HG02840 (cell line): Measurements from ENCODE around the gene MUC5B.

ENCODE experiments used
- ATAC-seq: cut with Tn5 transposase; IDR thresholded peaks from one replicate; pipeline ENCODE4 v1.9.1; 2021; ENCODE audit warnings: mild to moderate bottlenecking, moderate library complexity, moderate number of reproducible peaks; ENCODE audit not compliant: unreplicated experiment, low FRiP score

Gene MUC5B

DNA sequence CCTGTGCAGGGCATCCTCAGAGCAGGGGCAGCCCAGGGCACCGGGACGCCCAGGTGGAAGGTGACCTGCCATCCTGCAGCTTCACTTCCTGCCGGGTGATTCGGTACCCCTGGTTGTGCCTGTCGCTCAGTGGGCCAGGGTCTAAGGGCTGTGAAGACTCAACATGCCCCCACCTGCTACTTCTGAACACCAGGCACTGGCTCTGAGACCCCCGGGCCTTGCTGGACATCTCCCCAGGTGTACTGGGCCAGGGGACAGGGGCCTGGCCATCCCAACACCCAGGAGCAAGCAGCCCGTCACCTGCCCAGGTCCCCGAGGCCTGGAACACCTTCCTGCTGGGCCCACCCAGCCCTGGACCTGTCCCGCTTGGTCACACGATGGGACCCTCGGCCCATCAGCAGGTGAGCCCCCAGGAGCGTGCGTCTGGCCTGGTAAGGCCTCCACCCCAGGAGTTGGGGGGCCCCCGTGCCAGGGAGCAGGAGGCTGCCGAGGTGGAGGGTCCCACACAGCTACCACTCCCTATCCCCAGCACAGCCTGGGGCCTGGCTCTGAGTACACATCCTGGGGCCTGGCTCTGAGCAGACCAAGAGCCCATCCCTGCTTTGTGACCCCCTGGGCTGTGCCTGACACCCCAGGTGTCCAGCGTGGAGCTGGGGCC lies 3.9 kb upstream of the MUC5B start:
- ATAC-seq, result no peak

DNA sequence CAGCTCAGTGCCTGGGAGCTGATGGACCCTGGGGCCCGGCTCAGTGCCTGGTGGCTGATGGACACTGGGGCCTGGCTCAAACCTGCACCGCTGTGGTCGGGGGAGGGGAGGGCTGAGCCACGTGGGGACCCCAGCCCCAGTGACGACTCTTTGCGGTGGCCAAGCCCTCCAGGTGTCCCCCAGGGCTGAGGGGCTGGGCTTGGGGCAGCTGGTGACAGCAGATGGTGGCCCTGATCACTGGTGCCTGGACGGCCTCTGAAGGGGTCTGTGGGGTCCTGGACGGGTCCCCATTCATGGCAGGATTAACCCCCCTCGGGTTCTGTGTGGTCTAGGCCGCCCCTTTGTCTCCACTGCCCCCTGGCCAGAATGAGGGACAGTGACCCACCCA lies 3.4 kb upstream of the MUC5B start:
- ATAC-seq, result no peak

DNA sequence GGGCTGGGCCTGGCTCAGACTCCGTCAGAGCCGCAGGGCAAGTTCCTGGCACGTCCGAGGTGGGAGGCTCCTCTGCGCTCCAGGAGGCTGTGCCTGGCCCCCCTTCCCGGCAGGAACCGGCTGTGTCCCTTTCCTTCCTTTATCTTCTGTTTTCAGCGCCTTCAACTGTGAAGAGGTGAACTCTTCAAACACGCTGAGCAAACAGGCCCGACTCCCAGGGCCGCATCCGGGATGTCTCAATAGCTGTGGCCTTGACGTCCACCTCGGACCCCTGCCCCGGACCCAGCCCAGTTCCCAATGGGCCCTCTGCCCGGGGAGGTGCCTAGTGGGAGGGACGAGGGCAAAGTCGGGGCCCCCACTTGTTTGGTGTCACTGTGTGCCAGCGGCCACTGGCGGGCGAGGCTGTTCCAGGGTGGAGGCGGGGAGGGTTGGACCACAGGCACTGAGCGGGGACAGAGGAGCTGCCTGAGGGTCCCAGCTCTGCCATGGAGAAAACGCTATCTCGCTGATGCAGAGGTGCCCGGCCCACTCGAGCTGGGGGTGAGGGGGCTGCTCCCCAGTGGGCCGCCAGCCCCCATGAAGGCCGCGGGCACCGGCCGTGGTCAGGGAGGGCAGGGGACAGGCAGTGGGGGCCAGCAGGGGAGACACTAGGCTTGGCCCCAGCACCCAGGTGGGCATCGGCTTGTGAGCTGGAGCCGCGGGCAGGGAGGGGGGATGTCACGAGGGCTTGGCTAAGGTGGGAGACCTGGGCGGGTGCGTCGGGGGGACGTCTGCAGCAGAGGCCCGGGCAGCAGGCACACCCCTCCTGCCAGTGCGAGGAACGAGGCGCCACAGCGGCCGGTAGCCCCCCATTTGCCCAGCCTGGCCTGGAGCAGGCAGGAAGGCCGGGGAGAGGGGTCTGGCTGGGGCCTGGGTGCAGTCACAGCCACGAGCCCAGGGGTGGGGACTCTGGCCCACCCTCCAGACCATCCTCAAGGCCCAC lies 2.7 kb upstream of the MUC5B start:
- ATAC-seq, result no peak

- no peak for ATAC-seq
Observed at GRCh38 chr11:1220941-1221721, 1.7 kb upstream of the MUC5B start.

DNA sequence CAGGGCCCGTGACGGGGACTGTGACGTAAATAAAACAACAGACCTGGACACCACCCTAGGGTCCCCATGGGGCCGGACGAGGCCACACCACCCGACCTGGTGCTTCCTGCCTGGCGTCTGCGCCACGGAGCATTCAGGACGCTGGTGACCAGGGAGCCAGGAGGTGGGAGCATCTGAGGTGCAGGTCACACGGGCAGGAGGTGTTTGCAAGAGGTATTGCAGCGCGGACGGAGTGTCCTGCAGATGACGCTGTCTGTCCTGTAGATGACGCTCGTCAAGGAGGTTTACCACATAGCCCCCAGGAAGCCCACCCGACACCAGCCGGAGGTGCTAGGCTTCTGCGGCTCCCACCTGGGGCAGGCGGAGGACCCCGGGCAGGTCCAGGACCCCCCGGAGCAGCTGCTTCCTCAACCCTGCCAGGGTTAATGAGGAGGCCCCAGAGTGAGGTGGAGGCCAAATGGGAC lies 986 bp upstream of the MUC5B start:
- no peak for ATAC-seq

GRCh38 chr11:1223346-1224110 lies 662 bp downstream of the MUC5B start:
- no peak for ATAC-seq

GRCh38 chr11:1224111-1224490 lies 1.2 kb downstream of the MUC5B start:
- no peak for ATAC-seq

GRCh38 chr11:1224491-1225385 lies 1.9 kb downstream of the MUC5B start:
- ATAC-seq, result no peak

GRCh38 chr11:1225386-1226225 lies 2.7 kb downstream of the MUC5B start:
- ATAC-seq, result no peak

DNA sequence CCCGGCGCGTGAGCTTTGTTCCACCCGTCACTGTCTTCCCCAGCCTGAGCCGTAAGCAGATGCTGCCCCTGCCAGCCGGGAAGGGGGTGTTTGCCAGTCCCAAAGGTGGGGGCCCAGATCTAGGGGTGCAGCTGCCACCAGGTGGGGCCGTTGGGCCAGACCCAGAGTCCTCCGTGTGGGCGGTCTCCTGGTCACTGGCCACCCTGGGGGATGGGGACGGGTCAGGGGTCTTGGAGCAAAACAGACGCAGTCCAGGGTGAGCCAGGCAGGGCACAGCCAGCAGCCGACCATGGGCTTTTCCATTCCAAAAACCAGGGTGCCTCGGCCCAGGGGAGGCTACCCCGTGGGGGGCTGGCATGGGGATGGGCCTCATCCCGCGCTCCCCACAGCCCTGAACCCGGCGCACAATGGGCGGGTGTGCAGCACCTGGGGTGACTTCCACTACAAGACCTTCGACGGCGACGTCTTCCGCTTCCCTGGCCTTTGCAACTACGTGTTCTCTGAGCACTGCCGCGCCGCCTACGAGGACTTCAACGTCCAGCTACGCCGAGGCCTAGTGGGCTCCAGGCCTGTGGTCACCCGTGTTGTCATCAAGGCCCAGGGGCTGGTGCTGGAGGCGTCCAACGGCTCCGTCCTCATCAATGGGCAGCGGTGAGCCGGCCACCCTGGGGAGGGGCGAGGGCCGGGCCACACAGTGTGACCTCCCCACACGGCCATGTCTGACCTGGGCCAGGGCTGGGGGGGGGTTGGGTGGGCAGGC lies 3.5 kb downstream of the MUC5B start:
- ATAC-seq, result no peak

DNA sequence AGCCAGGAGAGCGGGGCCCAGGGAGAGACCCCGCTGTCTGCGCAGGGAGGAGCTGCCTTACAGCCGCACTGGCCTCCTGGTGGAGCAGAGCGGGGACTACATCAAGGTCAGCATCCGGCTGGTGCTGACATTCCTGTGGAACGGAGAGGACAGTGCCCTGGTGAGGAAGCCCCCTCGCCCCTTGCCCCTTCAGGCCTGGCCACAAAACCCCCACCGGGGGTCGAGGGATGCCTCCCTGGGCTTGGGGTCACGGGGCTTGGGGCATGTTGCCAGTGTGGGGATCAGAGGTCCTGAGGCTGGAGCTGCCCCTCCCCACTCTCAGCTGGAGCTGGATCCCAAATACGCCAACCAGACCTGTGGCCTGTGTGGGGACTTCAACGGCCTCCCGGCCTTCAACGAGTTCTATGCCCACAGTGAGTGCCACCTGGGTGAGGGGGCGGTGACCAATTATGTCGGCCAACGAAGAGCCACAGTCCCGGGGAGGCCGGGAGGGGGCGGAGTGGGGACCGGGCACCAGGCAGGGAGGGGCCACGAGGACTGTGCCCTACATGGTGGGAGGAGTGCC lies 4.2 kb downstream of the MUC5B start:
- no peak for ATAC-seq

DNA sequence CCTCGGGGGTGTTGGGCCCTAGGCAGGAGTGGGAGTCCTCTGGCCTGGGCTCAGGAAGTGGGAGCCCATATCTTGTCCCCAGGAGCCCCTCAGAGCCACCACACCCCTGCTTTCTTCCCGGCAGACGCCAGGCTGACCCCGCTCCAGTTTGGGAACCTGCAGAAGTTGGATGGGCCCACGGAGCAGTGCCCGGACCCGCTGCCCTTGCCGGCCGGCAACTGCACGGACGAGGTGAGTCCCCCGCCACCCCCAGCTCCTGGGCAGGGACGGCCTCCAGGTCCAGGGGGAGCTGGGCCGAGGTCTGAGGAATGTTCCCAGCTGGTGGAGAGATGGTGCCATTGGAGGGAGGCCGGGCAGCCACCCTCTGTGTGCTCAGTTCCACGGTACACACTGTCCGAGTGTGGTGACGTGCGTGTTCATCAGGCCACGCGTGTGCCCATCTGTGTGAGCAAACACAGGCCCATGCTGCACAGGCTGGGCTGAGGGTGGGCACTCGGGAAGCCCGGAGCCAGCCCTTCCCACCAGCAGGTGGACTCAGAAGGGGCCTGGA lies 4.8 kb downstream of the MUC5B start:
- ATAC-seq, result no peak

DNA sequence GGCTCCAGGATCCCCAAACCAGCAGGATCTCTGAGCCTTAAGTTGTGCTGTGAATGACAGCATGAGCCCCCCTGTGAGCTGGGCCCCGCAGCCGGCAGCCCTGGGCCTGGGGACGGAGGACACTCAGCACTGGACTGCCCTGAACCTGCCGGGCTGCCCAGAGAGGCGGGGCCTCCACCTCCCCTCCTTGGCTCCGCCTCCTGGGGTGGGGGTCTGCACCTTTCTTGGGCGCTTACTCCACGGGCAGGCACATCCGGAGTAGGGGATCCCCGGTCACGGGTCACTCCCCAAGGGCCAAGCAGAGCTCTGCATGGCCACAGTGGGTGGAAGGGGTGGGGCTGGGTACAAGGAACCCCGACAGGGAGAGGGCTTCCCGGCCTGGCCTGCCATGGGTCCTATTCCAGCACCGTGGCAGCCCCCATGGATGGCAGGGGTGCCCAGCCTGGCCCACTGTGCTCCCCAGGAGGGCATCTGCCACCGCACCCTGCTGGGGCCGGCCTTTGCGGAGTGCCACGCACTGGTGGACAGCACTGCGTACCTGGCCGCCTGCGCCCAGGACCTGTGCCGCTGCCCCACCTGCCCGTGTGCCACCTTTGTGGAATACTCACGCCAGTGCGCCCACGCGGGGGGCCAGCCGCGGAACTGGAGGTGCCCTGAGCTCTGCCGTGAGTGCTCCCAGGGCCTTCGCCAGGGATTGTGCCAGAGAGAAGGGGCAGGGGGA lies 5.4 kb downstream of the MUC5B start:
- no peak for ATAC-seq

GRCh38 chr11:1228921-1229451 lies 6.1 kb downstream of the MUC5B start:
- no peak for ATAC-seq

DNA sequence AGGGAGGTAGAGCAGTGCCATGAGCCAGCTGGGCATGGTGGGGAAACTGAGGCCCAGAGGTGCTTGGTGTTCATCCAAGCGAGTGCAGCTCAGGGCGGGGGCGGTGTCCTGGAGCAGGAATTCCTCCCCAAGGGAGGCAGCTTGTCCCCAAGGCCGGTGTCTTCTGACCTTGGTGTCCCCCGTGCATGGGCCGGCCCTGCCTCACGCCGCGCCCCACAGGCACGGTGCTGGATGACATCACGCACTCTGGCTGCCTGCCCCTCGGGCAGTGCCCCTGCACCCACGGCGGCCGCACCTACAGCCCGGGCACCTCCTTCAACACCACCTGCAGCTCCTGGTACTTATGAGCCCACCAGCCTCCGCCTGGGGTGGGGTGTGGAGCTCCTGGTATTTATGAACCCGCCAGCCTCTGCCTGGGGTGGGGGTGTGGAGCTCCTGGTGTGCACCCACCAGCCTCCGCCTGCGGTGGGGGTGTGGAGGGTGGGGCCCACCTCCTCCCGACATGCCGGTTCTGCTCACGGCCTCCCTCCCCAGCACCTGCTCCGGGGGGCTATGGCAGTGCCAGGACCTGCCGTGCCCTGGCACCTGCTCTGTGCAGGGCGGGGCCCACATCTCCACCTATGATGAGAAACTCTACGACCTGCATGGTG lies 6.7 kb downstream of the MUC5B start:
- ATAC-seq, result no peak

DNA sequence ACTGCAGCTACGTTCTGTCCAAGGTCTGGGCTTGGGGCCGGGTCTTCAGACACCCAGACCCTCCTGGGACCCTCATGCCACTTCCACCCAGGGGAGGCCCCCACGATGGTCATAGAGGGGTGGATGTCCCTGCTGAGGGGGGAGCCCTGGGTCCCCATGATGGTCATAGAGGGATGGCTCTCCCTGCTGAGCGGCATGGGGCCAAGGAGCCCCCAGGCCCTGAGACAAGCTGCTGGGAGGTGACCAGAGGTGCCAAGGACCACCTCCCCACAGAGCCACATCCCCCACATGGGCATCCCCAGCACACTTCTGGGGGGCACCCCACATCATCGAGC lies 7.2 kb downstream of the MUC5B start:
- no peak for ATAC-seq
